Cortex of kidney (tissue), 1 donor: Measurements from ENCODE around the gene BLOC1S6.

Experiments used
- DNase-seq: peaks from one replicate; lab custom pipeline; 2025; lab: John Stamatoyannopoulos, UW

Gene BLOC1S6

DNA sequence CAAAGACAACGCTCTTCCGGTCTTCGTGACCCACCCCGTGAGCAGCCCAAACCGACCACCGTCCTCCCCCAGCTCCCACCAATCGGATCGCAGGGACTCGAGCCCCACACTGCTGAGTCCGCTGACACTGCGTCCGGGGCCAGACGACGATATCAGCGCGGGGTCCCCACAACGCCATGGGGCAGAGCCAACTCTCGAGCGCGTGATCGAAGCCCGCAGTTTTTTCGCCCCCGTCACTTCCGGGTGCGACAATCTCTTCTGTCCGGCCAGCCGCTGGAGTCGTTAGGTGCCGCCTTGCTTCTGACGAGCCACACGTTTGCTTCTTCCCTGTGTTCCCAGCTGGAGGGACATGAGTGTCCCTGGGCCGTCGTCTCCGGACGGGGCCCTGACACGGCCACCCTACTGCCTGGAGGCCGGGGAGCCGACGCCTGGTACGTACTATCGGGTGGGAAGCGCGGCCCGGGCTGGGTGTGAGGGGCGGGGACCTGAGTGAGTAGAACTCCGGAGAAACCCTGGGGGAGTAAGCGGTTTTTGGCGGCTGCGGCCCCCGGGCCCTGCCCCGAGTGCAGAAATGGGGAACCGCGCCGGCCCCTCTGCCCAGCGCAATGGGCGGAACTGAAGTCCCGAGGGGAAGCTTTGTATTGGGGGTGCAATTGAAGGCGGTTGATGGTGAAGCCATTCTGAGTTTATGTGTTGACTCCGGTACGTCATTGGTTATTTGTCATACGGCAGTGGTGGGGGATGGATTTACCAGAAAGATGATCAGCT lies at the start of gene BLOC1S6:
Gene BLOC1S6, plus strand, starts transcription at position 285 of the 768 bp plus-strand sequence. Its CDS starts 65 bp downstream, at position 350.
- peak; percentile 16 for DNase-seq

GRCh38 chr15:45539680-45540079 lies 47.5 kb upstream of the BLOC1S6 start:
- DNase-seq: no peak

- no peak for DNase-seq
These were observed 46.6 kb upstream of the BLOC1S6 start for GRCh38 chr15:45540531-45540930.

DNA sequence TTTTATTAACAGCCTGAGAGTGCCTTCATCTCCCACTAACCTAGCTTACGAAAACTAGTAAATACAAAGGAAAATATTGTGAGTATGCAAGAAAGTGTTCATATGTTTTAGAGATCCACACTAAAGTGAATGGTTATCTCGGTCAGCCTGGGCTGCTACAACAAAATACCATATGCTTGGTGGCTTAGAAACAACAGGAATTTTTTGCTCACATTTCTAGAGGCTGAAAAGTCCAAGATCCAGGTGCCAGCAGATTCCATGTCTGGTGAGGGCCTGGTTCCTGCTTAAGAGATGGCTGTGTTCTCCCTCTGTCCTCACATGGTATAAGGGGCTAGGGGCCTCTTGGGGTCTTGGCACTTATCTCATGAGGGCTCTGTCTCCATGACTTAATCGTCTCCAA lies 44.1 kb upstream of the BLOC1S6 start:
- no peak for DNase-seq

GRCh38 chr15:45544266-45545023 lies 42.7 kb upstream of the BLOC1S6 start:
- no peak for DNase-seq

GRCh38 chr15:45546789-45547188 lies 40.4 kb upstream of the BLOC1S6 start:
- DNase-seq: no peak

DNA sequence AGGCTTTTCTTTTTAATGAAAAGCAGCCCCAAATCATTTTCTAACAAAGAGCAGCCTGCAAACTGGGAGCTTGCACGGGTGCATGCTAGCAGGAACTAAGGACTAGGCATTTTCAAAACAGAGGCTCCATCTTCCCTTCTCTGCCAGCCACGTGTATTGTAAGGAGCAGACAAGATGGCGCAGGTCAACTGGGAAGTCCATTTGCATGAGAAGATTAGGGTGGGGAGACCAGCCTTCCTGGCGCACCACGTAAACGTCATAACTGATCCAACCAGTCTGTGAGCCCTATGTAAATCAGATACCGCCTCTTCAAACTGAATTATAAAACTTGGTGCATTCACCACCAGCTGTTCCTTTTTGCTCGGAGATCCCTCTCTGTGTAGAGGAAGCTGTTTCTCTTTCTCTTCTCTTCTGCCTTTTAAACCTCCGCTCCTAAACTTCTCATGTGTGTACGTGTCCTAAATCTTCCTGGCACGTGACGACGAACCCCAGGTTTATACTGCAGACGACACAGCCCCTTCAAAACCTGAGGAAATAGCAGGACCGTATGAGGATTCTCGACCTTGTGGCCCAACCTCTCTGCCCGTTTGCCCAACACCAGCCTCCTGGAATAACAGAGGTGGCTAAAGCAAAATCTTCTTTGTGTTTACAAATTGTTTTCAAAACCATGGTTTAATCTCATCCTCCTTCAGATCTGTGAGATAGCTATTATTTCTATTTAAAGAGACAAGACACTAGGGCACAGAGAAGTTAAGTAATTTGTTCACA lies 38.2 kb upstream of the BLOC1S6 start:
- no peak for DNase-seq

DNA sequence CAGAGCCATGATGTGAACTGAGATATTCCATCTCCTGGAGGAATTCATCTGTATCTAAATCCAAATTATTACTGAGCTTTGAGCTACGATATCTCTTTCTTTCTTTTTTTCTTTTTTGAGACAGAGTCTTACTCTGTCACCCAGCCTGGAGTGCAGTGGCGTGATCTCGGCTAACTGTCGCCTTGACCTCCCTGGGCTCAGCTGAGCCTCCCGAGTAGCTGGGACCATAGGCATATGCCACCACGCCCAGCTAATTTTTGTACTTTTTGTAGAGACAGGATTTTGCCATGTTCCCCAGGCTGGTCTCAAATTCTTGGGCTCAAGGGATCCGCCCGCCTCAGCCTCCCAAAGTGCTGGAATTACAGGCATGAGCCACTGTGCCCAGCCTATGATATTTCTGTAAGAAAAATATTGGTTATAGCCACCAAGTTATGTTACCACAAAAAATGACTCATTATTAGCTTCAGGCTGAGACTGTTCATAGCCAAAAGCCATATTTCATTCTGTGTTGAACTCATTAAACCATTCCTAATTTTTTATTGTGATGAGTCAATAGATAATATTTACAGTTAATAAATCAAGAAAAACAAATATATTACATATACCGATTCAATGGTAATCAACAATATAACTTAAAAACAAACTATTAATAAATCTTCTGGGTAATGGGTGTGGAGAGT lies 37.5 kb upstream of the BLOC1S6 start:
- no peak for DNase-seq

GRCh38 chr15:45550436-45550835 lies 36.7 kb upstream of the BLOC1S6 start:
- no peak for DNase-seq

DNA sequence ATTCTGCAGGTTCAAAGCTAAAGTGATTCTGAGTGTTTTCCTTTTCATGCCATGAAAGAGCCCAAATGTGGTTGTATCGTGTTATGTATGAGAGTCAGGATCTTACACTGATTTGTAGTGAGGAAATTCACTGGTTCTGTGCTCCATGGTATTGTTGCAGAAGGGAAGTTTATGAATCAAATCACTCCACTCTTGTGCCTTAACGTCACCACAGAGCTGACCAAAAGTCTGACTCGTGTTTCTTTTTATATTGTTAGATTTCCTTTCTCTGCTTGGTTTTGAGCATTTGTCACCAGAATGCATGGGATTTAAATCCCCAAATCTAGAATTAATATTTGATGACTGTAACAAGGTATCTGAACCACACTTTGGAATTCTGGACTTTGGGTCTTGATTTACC lies 35.5 kb upstream of the BLOC1S6 start:
- no peak for DNase-seq

- no peak for DNase-seq
These were observed 31.1 kb upstream of the BLOC1S6 start for GRCh38 chr15:45555934-45556608.

DNA sequence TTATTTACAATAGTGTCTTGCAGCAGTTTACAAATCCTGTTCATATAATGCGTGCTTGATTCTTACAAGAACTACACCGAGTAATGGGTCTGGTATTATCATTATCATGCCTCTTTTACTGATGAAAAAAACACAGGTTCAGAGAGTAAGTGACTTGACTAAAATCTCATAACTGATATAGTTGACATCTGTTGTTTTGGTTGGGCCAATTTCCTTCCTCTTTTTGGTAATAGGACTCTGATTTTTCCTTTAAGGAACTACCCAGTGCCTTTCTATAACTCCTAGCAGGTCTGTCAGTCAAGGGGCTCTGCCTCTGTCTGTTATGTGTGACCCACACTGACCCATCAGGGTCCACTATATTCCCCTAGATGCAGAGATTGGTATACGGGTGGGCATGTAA lies 14.6 kb upstream of the BLOC1S6 start:
- no peak for DNase-seq

DNA sequence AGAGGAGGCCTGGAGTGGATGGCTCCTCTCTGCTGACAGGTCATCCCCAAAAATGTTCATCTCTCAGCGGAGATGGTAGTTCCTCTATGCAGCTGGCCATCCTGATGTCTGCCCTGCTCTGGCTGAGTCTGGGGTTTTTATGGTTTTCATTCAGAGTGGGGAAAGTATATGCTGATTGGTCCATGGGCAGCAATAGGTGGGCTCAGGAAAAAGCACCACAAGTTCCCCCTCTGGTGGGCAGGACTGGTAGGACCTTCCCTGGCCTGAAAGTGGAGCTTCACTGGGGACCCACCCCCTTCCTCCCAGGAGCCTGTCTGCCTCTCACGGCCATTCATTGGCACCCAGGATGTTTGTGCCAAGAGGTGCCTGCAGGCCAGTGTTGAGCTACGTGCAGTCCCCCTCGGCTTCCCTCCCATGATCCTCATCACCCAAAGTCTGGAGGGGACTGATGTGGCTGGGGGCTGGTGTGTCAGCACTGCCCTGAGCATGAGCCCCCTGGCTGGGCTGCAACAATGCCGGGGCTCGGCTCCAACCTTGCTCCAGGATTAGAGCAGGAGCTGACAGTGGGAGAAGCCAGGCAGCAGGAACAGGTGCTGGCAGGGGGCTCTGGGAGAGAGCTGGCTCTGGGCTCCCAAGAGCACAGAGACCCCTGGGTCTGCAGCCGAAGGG lies 13.1 kb upstream of the BLOC1S6 start:
- no peak for DNase-seq

DNA sequence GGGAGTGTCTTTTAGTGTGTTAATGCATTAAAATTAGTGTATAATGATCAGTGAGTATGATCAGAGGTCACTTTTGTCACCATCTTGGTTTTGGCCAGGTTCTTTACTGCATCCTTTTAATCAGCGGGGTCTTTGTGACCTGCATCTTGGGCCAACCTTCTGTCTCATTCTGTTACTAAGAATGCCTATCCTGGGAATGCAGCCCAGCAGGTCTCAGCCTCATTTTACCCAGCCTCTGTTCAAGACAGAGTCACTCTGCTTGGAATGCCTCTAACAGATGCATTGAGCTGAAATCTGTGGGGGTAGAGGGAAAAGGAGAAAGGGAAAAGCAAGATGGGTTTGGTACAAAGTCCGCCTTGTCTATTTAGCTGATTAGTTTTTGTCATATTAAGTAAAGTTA lies 5.3 kb upstream of the BLOC1S6 start:
- DNase-seq: no peak

GRCh38 chr15:45583731-45584639 lies 3.2 kb upstream of the BLOC1S6 start:
- no peak for DNase-seq

DNA sequence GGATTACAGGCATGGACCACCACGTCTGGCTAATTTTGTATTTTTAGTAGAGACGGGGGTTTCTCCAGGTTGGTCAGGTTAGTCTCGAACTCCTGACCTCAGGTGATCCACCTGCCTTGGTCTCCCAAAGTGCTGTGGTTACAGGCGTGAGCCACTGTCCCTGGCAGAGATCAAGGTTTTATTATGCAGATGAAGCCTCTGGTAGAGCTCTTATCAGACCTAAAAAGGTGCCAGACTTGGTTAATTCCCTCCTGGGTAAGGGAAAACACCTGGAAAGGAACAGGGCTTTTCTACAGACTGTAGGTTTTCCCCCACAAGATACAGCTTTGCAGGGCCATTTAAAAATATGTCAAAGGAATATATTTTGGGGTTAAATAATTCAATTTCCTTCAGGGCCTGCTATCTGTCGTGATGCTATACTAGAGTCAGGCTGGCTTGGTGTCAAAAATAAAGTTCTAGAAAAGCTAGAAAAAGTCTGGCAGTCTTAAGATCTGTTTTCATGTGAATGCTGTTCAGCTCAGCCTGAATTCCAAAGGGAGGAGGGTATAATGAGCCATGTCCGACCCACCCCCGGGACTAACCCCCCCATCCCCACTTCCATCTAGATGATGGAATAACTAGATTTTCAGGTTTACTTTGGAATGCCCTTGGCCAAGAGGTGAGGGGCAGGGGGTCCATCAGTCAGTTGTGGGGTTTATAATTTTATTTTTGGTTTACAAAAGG lies 1.9 kb upstream of the BLOC1S6 start:
- no peak for DNase-seq

GRCh38 chr15:45586125-45586524 lies 1.1 kb upstream of the BLOC1S6 start:
- no peak for DNase-seq

DNA sequence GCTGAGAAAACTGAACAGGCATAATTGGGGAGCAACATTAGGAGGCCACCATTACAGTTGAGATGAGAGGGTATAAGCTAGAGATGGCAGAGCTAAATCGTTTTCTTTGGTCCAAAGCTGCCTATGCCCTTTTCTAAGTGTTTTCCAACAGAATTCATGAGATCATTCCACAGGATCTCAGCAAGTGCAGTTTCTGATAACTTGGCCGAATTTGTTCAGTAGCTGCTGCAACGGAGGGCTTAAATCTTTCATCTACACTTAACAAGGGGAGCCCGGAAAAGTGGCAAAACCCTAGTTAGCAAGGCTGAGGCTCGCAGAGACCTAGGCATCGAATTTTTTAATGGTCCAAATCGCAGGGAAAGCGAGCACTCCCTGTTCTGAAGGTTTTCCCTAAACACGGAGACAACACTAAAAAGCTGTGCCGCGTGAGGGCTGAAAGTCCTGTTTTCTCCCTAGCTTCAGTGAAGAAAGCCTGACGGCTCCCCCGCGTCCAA lies 531 bp upstream of the BLOC1S6 start:
- no peak for DNase-seq

GRCh38 chr15:45587863-45588170 lies 638 bp downstream of the BLOC1S6 start:
- DNase-seq: no peak
